ENCODE measurements around the gene JAM3.

Gene JAM3

GRCh38 chr11:134170177-134170918, 101.5 kb downstream of the JAM3 start:
- no peak overlapping the region for H3K4me3 ChIP-seq (ENCODE audit: low read depth, low read length)
- in situ Hi-C loops (cut with HindIII; ENCODE audit: low sequenced_read_pairs), result no loop called here
- TF ChIP-seq CTCF (IDR thresholded peaks at IDR 0.05; ENCODE audit: low read depth, low read length, missing control alignments), result no peak
- no peak for DNase-seq (ENCODE audit: low read depth)

GRCh38 chr11:134170919-134171281, 102.0 kb downstream of the JAM3 start:
- TF ChIP-seq CTCF (IDR thresholded peaks at IDR 0.05; ENCODE audit: low read depth, low read length, missing control alignments), result no peak
- no peak overlapping the region for H3K4me3 ChIP-seq (ENCODE audit: low read depth, low read length)
- DNase-seq (ENCODE audit: low read depth), result no peak
- in situ Hi-C loops (cut with HindIII; ENCODE audit: low sequenced_read_pairs), result no loop called here

- in situ Hi-C loops (cut with HindIII; ENCODE audit: low sequenced_read_pairs), result no loop called here
- H3K4me3 ChIP-seq (ENCODE audit: low read depth, low read length), result no peak overlapping the region
- TF ChIP-seq CTCF (IDR thresholded peaks at IDR 0.05; ENCODE audit: low read depth, low read length, missing control alignments), result no peak
- no peak for DNase-seq (ENCODE audit: low read depth)
Measured at GRCh38 chr11:134171951-134172350, 103.1 kb downstream of the JAM3 start.

- in situ Hi-C loops (cut with HindIII; ENCODE audit: low sequenced_read_pairs), result no loop called here
- no peak for TF ChIP-seq CTCF (IDR thresholded peaks at IDR 0.05; ENCODE audit: low read depth, low read length, missing control alignments)
- H3K4me3 ChIP-seq (ENCODE audit: low read depth, low read length), result no peak overlapping the region
- no peak for DNase-seq (ENCODE audit: low read depth)
Measured at GRCh38 chr11:134173296-134173695, 104.4 kb downstream of the JAM3 start.

- in situ Hi-C loops (cut with HindIII; ENCODE audit: low sequenced_read_pairs), result no loop called here
- no peak for DNase-seq (ENCODE audit: low read depth)
- no peak for TF ChIP-seq CTCF (IDR thresholded peaks at IDR 0.05; ENCODE audit: low read depth, low read length, missing control alignments)
- no peak overlapping the region for H3K4me3 ChIP-seq (ENCODE audit: low read depth, low read length)
Measured at GRCh38 chr11:134176284-134176683, 107.4 kb downstream of the JAM3 start.

GRCh38 chr11:134178032-134178674, 109.3 kb downstream of the JAM3 start:
- no peak overlapping the region for H3K4me3 ChIP-seq (ENCODE audit: low read depth, low read length)
- in situ Hi-C loops (cut with HindIII; ENCODE audit: low sequenced_read_pairs), result no loop called here
- no peak for DNase-seq (ENCODE audit: low read depth)
- TF ChIP-seq CTCF (IDR thresholded peaks at IDR 0.05; ENCODE audit: low read depth, low read length, missing control alignments), result no peak
